ENCODE data around the gene SCMH1. TPM values are rescaled to one million over a fixed set of nuclear protein-coding genes. Genes with fewer than 3 reads are reported as not detected.
A peak's percentile ranks its signal among the peaks of the same experiment; 100 is the strongest.
"Not testable (repeated sequence)": the region's sequence is repeated elsewhere in the genome, so short reads cannot be mapped to it uniquely, and the experiment has no call there.

Gene SCMH1
- total and polyA plus RNA-seq, 2 experiments from 2014 or later: 48.1 to 52.3 TPM

- Histone ChIP-seq H3K27me3 (no peaks in the 10 kb centered on the region), H4K20me1 (ENCODE audit: insufficient read depth, poor library complexity, severe bottlenecking) (no peaks in the 10 kb centered on the region), H3K4me3 (no peak overlapping the region), H3K36me3 (replicated peaks; ENCODE audit: insufficient read depth, low read depth) (no peaks in the 10 kb centered on the region), H3K4me1 (ENCODE audit: insufficient read depth) (no peaks in the 10 kb centered on the region), H3K9me2 (replicated peaks; ENCODE audit: insufficient read depth) (no peaks in the 10 kb centered on the region), H3K4me2 (no peak overlapping the region), H3K27ac (no peak overlapping the region), H2AFZ (no peak overlapping the region), H3K9me3 (ENCODE audit: low read depth) (no peaks in the 10 kb centered on the region), H3K79me2 (no peaks in the 10 kb centered on the region)
- TF ChIP-seq EZH2phosphoT487 (IDR thresholded peaks at IDR 0.05; ENCODE audit: low read depth, severe bottlenecking, unreplicated experiment) (no peak), CTCF (IDR thresholded peaks at IDR 0.05; ENCODE audit: poor library complexity) (no peak), EZH2 (IDR thresholded peaks at IDR 0.05; ENCODE audit: borderline replicate concordance) (no peak)
- no peak for DNase-seq (ENCODE audit: low spot score)
These were observed 123.5 kb downstream of the SCMH1 start for GRCh38 chr1:41118645-41119044.

GRCh38 chr1:41117241-41117640 lies 124.9 kb downstream of the SCMH1 start:
- not testable (repeated sequence) for H3K27ac ChIP-seq; H3K4me2 ChIP-seq; H3K4me1 ChIP-seq (ENCODE audit: insufficient read depth); H3K9me2 ChIP-seq (replicated peaks; ENCODE audit: insufficient read depth); H3K79me2 ChIP-seq; H3K9me3 ChIP-seq (ENCODE audit: low read depth); H3K36me3 ChIP-seq (replicated peaks; ENCODE audit: insufficient read depth, low read depth); H4K20me1 ChIP-seq (ENCODE audit: insufficient read depth, poor library complexity, severe bottlenecking); H2AFZ ChIP-seq; H3K27me3 ChIP-seq; H3K4me3 ChIP-seq; DNase-seq (ENCODE audit: low spot score)
- WGBS (ENCODE audit: low lambda C conversion rate, missing lambda C conversion rate): 85% methylated on average over 15 of the region's 15 CpGs

GRCh38 chr1:41110736-41111135 lies 131.4 kb downstream of the SCMH1 start:
- H4K20me1 ChIP-seq (ENCODE audit: insufficient read depth, poor library complexity, severe bottlenecking): no peaks in the 10 kb centered on the region
- H3K9me2 ChIP-seq (replicated peaks; ENCODE audit: insufficient read depth): no peaks in the 10 kb centered on the region
- no peak overlapping the region for H3K4me3 ChIP-seq
- H3K36me3 ChIP-seq (replicated peaks; ENCODE audit: insufficient read depth, low read depth): no peaks in the 10 kb centered on the region
- H3K27ac ChIP-seq: peak overlapping the region; percentile 88
- DNase-seq (ENCODE audit: low spot score): no peak
- peaks cover 20% of the 10 kb centered on the region for H3K4me1 ChIP-seq (ENCODE audit: insufficient read depth)
- TF ChIP-seq EZH2phosphoT487 (IDR thresholded peaks at IDR 0.05; ENCODE audit: low read depth, severe bottlenecking, unreplicated experiment): no peak
- TF ChIP-seq EZH2 (IDR thresholded peaks at IDR 0.05; ENCODE audit: borderline replicate concordance): no peak
- TF ChIP-seq CTCF (IDR thresholded peaks at IDR 0.05; ENCODE audit: poor library complexity): no peak
- no peaks in the 10 kb centered on the region for H3K27me3 ChIP-seq
- H3K4me2 ChIP-seq: no peak overlapping the region
- no peak overlapping the region for H2AFZ ChIP-seq
- H3K9me3 ChIP-seq (ENCODE audit: low read depth): no peaks in the 10 kb centered on the region
- 88% methylated on average over 1 of the region's 1 CpG for WGBS (ENCODE audit: low lambda C conversion rate, missing lambda C conversion rate)
- no peaks in the 10 kb centered on the region for H3K79me2 ChIP-seq

GRCh38 chr1:41110286-41110685 lies 131.8 kb downstream of the SCMH1 start:
- no peaks in the 10 kb centered on the region for H4K20me1 ChIP-seq (ENCODE audit: insufficient read depth, poor library complexity, severe bottlenecking)
- H3K9me3 ChIP-seq (ENCODE audit: low read depth): no peaks in the 10 kb centered on the region
- H2AFZ ChIP-seq: no peak overlapping the region
- no peaks in the 10 kb centered on the region for H3K27me3 ChIP-seq
- H3K27ac ChIP-seq: peak overlapping the region; percentile 88
- 100% methylated on average over 1 of the region's 1 CpG for WGBS (ENCODE audit: low lambda C conversion rate, missing lambda C conversion rate)
- no peak for DNase-seq (ENCODE audit: low spot score)
- no peaks in the 10 kb centered on the region for H3K36me3 ChIP-seq (replicated peaks; ENCODE audit: insufficient read depth, low read depth)
- peaks cover 20% of the 10 kb centered on the region for H3K4me1 ChIP-seq (ENCODE audit: insufficient read depth)
- peak overlapping the region; percentile 38 for H3K4me2 ChIP-seq
- TF ChIP-seq CTCF (IDR thresholded peaks at IDR 0.05; ENCODE audit: poor library complexity): no peak
- no peak for TF ChIP-seq EZH2 (IDR thresholded peaks at IDR 0.05; ENCODE audit: borderline replicate concordance)
- no peak for TF ChIP-seq EZH2phosphoT487 (IDR thresholded peaks at IDR 0.05; ENCODE audit: low read depth, severe bottlenecking, unreplicated experiment)
- no peaks in the 10 kb centered on the region for H3K79me2 ChIP-seq
- no peak overlapping the region for H3K4me3 ChIP-seq
- H3K9me2 ChIP-seq (replicated peaks; ENCODE audit: insufficient read depth): no peaks in the 10 kb centered on the region

All from hepatocyte (in vitro differentiated cells).